ENCODE results near the gene BAD. TPM values are rescaled to one million over a fixed set of nuclear protein-coding genes. Genes with fewer than 3 reads are reported as not detected.

Gene BAD
- total and polyA plus RNA-seq, 2 donors (not counting 1 experiment from before 2014, with no cell fraction given) = 24.0 to 39.1 TPM

- H3K4me3 ChIP-seq (ENCODE audit: control extremely low read depth in 1 of 5, extremely low read depth in 1 of 5, insufficient read depth in 1 of 5, low read depth in 2 of 5, low read length in 4 of 5) = no peak overlapping the region
- peaks cover 0 to 91% (median 63%) of the 10 kb centered on the region in 4 experiments for H3K27me3 ChIP-seq (replicated peaks in 1 of 4; ENCODE audit: control extremely low read depth in 1 of 4, control insufficient read depth in 3 of 4, insufficient read depth in 4 of 4, low read length in 3 of 4)
- Mint-ChIP-seq H3K27ac (no peak overlapping the region), H3K9me3 (ENCODE audit: insufficient read depth) (no peaks in the 10 kb centered on the region), H3K4me3 (no peak overlapping the region), H3K27me3 (peaks cover 58% of the 10 kb centered on the region), H3K4me1 (peaks cover 24% of the 10 kb centered on the region)
- H3K4me2 ChIP-seq (replicated peaks; ENCODE audit: low read depth, low read length, poor library complexity, severe bottlenecking) = no peak overlapping the region
- H3K4me1 ChIP-seq (ENCODE audit: control insufficient read depth in 2 of 2, insufficient read depth in 2 of 2, low read length in 2 of 2) = peaks cover 27 to 41% of the 10 kb centered on the region in 2 donors
- ChIA-PET POLR2A (no interaction called here), CTCF (interaction anchor here (1.7 kb wide), 1 partner anchor 93 kb away, joined by 5 read pairs; no protein-coding TSS in a partner anchor)
- H3K9me3 ChIP-seq (ENCODE audit: control extremely low read depth in 1 of 3, control insufficient read depth in 2 of 3, insufficient read depth in 1 of 3, low read length in 2 of 3) = peaks cover 0 to 31% (median 0%) of the 10 kb centered on the region in 3 donors
- no peak overlapping the region for H2AFZ ChIP-seq (ENCODE audit: insufficient read depth, low read depth, low read length, poor library complexity, severe bottlenecking)
- no peaks in the 10 kb centered on the region for H3K79me2 ChIP-seq (ENCODE audit: control insufficient read depth, insufficient read depth, low read length)
- no peak overlapping the region for H3K27ac ChIP-seq (ENCODE audit: low read length in 2 of 2)
- H3K36me3 ChIP-seq (replicated peaks in 1 of 2; ENCODE audit: control extremely low read depth in 1 of 2, control insufficient read depth in 1 of 2, extremely low read depth in 1 of 2, insufficient read depth in 2 of 2, low read length in 1 of 2) = no peaks in the 10 kb centered on the region
- ATAC-seq (ENCODE audit: low read depth) (no peak), DNase-seq (no peak)
- intact Hi-C loops (cut with micrococcal nuclease) = no loop called here
- no peak overlapping the region for H3K9ac ChIP-seq (ENCODE audit: low read length)
- TF ChIP-seq CTCF (IDR thresholded peaks at IDR 0.05) (no peak), EZH2 (IDR thresholded peaks at IDR 0.05; ENCODE audit: borderline replicate concordance, insufficient read depth, low read depth, low read length, poor library complexity, severe bottlenecking) (no peak)
- peaks cover 20% of the 10 kb centered on the region for H4K20me1 ChIP-seq (ENCODE audit: control insufficient read depth, insufficient read depth, low read length, poor library complexity, severe bottlenecking)
- 14% methylated on average over 17 of the region's 18 CpGs for WGBS (ENCODE audit: insufficient coverage)
Observed at GRCh38 chr11:64297699-64298358, 13.4 kb upstream of the BAD start.

Data from B cell (primary cell).